GM21723 (cell line): ENCODE data around the gene AP2M1.
A peak's percentile ranks its signal among the peaks of the same experiment; 100 is the strongest.

Experiments
- ATAC-seq: cut with Tn5 transposase; IDR thresholded peaks from one replicate; pipeline ENCODE4 v1.9.1; 2021; ENCODE audit warnings: mild to moderate bottlenecking, moderate library complexity; ENCODE audit not compliant: unreplicated experiment

Gene AP2M1

GRCh38 chr3:184222521-184222920, 47.9 kb downstream of the AP2M1 start:
- ATAC-seq: no peak

GRCh38 chr3:184223946-184224345, 49.3 kb downstream of the AP2M1 start:
- no peak for ATAC-seq

GRCh38 chr3:184227481-184227935, 52.9 kb downstream of the AP2M1 start:
- peak; percentile 57 for ATAC-seq

GRCh38 chr3:184228376-184229137, 53.9 kb downstream of the AP2M1 start:
- no peak for ATAC-seq

- ATAC-seq: peak; percentile 73
These were observed 54.9 kb downstream of the AP2M1 start, which contains the start of gene VWA5B2 for GRCh38 chr3:184229394-184230080. VWA5B2 (plus strand) TSS chr3:184229585; CDS start chr3:184230529, 944 bp downstream.

- no peak for ATAC-seq
These were observed 55.5 kb downstream of the AP2M1 start for GRCh38 chr3:184230081-184230602.

- ATAC-seq: no peak
These were observed 56.2 kb downstream of the AP2M1 start for GRCh38 chr3:184230603-184231528.

GRCh38 chr3:184231671-184232070, 57.0 kb downstream of the AP2M1 start:
- ATAC-seq: no peak

- ATAC-seq: no peak
These were observed 58.6 kb downstream of the AP2M1 start for GRCh38 chr3:184233127-184233843.
